Measurements from ENCODE around the gene DENND4C. TPM values are rescaled to one million over a fixed set of nuclear protein-coding genes. Genes with fewer than 3 reads are reported as not detected.
"Not testable (repeated sequence)": the region's sequence is repeated elsewhere in the genome, so short reads cannot be mapped to it uniquely, and the experiment has no call there.

Gene DENND4C
- total RNA-seq, 1 experiment from 2014 or later = 28.1 TPM

DNA sequence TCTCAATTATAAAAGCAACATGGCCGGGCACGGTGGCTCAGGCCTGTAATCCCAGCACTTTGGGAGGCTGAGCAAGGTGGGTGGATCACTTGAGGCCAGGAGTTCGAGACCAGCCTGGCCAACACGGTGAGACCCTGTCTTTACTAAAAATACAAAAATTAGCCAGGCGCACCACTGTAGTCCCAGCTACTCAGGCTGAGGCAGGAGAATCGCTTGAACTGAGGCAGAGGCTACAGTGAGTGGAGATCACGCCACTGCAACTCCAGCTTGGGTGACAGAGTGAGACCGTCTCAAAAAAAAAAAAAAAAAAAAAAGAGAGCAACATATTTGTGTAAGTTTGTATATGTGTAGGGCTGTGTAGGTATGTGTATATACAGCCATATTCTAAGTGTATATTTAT, 142.1 kb downstream of the DENND4C start:
- DNase-seq (ENCODE audit: low spot score) = no peak

DNA sequence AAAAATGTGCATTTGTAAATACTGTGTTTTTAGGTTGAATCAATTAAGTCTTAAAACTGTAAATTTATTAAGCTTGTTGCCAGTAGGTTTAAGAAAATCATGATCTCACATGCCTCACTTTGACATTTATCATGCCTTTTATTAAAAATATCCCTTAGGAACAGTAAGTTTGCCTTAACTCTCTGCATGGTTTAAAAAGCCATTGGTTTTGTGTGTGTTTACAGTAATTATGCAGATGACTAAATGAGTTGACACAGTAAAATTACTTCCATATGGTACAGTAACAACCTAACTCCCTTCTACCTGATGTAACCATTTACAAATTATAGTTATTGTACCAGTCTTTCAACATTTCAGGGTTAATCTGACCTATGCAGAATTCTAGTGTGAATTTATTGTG, 143.0 kb downstream of the DENND4C start:
- DNase-seq (ENCODE audit: low spot score) = peak; percentile 23

DNA sequence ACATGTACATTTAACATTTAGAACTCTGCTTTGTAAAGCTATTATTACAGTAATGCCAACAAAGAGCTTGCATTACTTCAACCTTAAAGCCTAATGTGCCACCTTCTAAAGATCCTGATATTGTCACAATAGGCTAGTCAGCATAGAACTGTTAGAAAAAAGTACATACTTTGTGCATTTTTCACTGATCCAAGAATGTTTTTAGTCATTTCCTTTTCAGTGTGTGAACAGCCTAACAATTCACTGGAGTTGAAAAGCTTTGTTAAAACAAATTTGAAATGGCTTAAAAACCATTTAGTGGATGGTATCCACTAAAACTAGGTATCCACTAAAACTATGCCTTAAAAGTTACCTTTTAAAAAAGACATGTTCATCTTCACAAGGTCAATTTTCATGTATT, 145.0 kb downstream of the DENND4C start:
- DNase-seq (ENCODE audit: low spot score) = no peak

DNA sequence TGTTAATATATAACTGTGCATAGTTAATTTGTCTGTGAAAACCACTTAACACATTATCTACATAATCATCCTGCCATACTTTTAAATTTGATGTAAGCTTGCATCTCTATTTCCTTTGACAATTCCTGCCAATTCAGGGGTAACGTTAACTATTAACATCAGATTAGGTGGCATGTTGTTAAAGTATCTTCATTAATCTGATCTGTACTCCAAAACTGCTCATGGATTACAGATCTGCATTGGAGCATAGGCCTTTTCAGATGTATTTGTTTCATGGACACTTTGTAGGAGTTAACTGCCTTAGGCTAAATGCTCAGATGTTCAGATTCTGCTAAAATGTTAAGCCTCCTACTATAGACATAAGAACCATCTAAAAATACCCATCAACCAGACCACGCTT, 146.4 kb downstream of the DENND4C start:
- no peak for DNase-seq (ENCODE audit: low spot score)

DNA sequence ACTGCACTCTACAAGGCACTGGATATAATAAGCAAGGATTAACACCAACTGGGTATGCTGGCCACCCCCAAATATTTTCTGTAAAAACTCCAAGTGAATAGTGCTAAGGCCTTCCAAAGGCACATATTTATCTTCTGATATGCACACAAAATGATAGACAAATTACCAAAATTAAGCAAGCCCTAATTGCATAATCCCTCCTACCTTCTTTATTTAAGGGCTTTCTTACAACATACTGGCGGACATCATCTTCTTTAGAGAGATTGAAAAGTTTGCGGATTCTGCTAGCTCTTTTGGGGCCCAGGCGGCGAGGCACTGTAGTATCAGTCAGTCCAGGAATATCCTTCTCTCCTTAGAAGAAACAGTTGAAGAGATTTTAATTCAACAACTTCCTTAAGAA, 147.7 kb downstream of the DENND4C start:
- DNase-seq (ENCODE audit: low spot score) = no peak

DNA sequence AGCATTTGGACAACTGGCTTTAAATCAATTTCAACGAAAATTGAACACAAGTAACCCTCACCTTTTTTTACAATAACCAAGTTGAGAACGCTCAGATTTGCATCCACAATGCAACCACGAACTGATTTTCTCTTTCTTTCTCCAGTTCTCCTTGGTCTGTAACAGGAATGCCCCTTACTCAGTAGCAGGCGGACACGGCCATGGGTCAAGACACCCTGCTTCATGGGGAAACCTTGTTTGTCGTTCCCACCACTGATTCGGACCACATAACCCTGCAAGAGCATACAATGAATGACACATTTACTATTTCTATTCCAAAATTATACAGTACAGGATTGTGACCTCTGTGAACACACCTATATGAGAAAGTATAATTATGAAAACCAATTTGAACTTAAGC, 148.2 kb downstream of the DENND4C start:
- DNase-seq (ENCODE audit: low spot score) = no peak

DNA sequence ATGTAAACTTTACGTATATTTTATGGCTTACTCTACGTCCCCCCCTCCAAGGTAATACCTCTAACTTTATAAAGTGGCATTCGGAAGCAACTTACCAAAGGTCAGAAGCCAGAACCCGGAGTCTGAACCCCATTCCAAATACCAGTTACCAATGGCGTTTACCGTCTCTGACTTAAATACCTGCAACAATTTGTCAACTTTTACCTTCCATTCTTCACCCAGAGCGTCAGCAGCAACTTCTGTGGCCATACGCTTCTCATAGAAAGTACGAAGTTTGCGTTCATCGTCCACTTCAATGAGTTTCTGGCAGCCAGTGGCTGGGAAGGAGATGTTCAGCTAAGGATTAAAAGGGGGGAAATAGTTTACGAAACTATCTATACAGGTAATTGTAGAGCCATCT, 148.8 kb downstream of the DENND4C start:
- DNase-seq (ENCODE audit: low spot score) = peak; percentile 55

DNA sequence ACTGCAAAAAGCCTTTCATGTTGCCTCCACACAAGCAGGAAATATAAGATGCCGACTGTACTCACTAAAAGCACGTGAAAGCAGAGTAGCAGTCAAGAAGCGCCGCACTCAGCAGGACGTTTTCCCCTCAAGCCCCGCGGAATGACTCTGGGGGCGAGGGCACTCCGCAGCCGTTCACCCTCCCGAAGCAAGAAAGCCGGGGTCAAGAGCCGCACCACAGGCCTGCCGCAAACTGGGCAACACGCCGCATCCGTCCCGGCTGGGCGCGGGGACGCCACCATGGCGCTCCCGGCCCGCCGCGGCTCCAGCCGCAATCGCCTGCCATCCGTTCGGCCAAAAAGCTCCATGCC, 149.2 kb downstream of the DENND4C start:
- DNase-seq (ENCODE audit: low spot score) = no peak

DNA sequence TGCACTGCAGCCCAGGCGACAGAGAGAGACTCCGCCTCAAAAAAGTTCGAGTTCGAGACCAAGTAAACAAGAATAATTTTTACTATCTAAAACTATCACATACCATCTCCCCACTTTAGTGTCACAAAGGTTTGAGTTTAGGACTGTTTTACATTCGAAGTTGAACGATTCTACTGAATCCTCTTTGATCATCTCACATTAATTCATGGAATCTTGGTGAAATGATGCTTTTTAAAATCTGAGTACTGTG, 150.3 kb downstream of the DENND4C start:
- DNase-seq (ENCODE audit: low spot score) = peak; percentile 18

DNA sequence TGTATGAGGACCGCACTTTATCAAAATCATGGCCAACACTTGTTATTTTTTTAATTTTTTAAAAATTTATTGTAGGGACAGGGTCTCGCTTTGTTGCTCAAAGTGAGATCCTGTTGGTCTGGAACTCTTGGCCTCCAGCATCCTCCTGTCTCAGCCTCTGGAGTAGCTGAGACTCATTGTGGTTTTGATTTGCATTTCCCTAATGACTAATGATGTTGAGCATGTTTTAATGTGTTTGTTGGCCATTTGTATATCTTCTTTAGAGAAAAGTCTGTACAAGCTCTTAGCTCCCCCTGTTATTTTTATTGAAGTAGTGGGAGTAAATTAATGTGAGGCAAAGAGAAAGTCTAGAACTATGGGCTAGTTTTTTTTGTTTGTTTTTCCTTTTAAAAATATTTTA, 151.2 kb downstream of the DENND4C start:
- no peak for DNase-seq (ENCODE audit: low spot score)

DNA sequence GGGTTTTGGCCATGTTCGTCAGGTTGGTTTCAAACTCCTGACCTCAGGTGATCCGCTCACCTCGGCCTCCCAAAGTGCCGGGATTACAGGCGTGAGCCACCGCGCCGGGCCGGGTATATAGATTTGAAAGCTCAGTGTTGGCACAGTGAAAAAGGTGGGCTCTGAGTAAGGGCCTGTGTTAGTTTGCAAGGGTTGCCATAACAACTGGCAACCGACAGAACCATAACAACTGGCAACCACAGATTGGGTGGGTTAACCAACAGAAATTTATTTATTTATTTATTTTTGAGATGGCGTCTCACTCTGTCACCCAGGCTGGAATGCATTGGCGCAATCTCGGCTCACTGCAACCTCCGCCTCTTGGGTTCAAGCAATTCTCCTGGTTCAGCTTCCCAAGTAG, 154.7 kb downstream of the DENND4C start:
- DNase-seq (ENCODE audit: low spot score) = not testable (repeated sequence)

DNA sequence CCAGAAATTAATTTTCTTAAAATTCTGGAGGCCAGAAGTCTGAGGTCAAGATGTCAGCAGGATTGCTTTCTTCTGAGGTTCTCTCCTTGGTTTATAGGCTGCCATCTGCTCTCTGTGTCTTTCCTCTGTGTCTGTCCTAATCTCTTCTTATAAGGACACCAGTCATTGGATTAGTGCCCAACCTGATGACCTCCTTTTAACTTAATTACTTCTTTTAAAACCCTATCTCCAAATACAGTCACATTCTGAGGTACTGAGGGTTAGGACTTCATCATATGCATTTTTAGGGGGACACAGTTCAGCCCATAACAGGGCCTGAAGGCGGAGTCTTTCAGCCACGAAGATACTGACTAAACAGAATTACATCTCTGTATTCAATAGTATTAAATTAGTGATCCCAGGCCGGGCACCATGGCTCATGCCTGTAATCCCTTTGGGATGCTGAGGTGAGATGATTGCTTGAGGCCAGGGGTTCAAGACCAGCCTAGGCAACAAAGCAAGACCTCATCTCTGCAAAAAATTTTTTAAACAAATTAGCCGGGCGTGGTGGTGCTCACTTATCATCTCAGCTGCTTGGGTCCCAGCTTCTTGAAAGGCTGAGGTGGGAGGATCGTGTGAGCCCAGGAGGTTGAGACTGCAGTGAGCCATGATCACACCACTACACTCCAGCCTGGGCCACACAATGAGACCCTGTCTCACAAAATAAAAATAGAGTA, 155.5 kb downstream of the DENND4C start:
- DNase-seq (ENCODE audit: low spot score) = no peak

DNA sequence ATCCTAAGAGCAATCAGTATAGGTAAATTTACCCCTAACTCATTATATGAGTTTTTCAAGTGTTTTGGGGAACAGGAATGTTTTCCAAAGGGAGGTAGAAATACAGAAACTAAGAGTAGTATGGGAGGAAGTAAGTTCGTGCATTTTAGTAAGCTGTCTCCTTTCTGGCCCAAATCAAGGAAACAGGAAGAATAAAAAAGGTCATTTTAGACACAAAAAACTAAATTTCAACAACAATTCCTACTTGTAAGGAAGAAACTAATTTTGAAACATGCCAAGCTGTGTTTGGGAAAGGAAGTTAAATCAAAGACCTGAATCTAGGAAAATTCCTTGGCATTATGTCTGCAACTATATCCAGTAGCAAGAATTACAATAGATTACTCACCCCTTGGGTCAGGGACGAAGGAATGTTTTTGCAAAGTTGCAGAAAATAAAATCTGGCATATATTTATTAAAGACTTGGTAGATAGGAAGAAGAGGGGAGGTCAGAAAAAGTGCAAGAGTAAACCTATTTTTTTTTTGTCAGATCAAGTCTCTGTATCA, 156.1 kb downstream of the DENND4C start:
- no peak for DNase-seq (ENCODE audit: low spot score)

DNA sequence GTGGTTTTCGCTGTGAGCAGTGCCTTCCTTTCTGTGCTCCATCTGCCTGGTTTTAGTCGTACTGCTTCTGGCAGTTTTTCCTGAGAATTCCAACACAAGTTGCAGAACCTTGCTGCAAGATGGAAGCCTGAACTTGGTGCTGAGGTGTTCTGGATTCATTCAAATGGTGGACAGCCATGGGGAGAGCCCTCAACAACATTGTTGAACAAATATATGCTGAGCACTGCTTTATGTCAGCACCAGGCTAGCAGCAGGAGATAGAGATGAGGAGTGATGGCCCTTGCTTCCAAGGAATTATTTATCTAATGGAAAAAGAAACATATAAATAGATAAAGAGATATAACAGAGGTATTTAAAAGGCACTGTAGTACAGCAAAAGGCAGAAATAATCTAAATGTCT, 156.8 kb downstream of the DENND4C start:
- DNase-seq (ENCODE audit: low spot score) = no peak

DNA sequence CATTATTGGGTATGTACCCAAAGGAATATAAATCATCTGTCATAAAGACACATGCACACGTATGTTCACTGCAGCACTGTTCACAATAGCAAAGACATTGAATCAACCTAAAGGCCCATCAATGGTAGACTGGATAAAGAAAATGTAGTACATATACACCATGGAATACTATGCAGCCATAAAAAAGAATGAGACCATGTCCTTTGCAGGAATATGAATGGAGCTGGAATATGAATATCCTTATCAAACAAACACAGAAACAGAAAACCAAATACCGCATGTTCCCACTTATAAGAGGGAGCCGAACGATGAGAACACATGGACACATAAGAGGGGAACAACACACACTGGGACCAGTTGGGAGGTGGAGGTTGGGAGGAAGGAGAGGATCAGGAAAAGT, 159.0 kb downstream of the DENND4C start:
- DNase-seq (ENCODE audit: low spot score) = not testable (repeated sequence)

DNA sequence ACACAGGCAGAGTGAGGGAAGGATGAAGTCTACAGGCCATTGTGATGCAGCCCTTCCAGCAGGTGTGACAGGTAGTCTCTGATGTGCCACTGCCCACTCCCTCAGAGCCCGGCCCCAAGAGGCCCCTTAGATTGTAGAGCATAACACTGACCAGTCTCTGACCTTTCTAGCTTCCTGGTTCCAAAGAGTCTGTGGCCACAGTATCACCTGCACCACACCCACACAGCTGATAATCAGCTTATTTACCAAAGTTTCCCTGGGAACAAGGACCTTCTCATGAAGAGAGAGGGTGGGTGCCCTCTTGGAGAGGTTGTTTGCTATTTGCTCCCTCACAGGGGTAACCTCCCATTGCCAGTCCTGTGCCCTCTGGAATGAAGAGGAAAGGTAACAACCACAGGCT, 167.4 kb downstream of the DENND4C start:
- DNase-seq (ENCODE audit: low spot score) = peak; percentile 68

DNA sequence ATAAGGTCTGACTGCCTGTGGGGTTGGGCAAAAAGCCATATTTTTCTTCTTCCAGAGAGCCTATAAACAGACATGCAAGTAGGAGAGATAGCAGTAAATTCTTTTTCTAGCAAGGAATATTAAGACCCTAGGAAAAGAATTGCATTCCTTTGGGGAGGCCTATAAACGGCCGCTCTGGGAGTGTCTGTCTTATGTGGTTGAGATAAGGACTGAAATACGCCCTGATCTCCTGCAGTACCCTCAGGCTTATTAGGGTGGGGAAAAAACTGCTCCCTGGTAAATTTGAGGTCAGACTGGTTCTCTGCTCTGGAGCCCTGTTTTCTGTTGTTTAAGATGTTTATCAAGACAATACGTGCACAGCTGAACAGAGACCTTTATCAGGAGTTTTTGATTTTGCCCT, 172.7 kb downstream of the DENND4C start:
- not testable (repeated sequence) for DNase-seq (ENCODE audit: low spot score)

DNA sequence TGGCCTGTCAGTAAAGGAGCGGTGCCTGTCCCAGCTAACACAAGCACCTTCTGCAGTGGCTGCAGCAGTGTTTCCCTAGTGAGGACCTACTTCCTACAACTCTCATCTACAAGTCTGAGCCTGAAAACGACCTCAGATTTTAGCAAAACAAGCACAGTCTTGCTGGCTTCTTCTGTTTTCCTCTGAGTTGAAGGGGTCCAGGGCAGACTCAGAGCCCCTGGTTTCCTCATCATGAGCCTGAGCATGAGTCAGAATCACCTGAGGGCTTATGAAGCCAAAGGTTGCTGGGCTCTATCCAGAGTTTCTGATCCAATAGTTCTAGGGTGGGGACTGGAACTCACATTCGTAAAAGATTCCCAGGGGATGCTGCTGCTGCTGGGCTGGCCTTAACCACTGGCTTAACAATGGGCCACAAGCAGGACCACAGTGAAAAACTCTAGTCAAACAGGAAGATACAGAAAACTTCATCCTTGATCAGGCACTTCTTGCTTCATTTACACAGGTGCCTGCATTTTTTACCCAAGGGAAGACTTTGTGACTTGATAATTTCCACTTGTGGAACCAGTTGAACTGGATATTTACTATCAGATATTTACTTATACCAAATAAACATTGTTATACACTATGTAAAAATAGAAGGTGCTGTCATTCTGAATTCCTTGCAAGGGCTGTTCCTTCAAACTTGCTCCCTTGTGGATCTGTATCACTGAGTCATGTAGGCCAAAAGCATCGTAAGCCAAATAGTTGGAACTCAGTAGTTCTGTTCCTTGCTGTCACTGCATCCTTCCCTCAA, 174.0 kb downstream of the DENND4C start:
- DNase-seq (ENCODE audit: low spot score) = peak; percentile 80

DNA sequence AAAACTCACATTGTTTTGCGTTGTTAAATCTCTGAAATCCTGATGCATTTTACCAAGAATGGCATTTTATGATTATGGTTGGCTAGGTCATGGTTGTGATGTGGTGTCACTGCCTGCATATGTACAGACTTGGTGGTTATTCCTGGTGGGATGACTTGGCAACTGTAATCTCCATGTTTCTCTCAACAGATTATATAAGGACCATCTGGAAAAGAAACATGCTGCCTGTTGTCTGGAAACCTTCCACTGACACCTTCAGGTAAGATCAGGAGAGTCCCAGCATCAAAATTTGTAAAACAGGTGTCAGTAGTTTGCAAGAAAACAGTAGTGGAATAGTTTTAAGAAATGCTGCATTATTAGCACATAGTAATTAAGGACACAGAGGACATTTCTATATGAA, 175.3 kb downstream of the DENND4C start:
- no peak for DNase-seq (ENCODE audit: low spot score)

DNA sequence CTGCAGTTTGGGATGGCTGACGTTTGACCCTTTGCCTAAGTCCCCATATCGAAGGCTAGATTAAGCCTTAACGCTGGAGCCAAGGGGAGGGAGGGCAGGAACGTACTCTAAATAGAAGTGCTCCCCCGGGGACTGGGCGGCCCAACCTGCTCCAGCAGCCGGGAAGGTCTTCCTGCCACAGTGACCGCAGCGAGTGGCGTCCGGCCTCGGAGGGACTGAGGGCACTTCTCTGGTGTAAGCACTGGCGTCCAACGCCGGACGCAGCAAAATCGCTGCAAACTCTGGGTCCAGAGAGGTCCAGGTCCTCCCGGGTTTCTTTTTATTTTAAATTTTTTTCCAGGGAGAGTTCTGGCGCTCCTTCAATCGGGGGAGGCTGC, 177.8 kb downstream of the DENND4C start:
- no peak for DNase-seq (ENCODE audit: low spot score)

DNA sequence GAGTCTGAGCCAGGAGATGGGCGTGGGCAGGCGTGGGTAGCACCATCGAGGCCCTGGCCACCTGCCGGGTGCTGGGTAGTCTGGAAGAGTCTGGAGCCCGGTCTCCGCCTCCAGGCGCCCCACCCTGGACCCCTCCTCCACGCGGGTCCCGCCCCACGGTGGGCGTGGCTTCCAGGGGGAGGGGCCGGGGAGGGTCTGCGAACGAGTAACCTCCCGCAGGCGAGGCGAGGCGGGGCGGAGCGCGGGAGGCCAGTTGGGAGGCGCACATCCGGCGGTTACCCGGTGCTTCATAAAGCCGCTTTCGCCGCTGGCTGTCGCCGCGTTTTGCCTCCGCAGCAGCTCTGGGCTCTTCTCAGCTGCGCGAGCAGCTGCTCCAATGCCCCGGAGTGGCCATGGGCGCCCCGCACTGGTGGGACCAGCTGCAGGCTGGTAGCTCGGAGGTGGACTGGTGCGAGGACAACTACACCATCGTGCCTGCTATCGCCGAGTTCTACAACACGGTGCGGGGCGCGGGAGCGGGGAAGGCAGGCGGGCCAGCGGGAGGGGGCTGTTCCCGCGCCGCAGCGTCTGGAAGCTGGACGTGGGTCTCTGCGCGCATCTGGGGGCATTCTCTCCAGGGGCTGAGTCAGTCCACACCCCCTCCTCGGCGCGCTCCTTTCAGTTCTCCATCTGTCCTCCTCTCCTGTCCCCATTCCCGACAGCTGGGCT, 178.4 kb downstream of the DENND4C start, which contains the start of gene ACER2:
TSS of gene ACER2 (plus strand) at position 317 of the 708 bp plus-strand sequence. CDS start at position 393, 76 bp downstream.
- DNase-seq (ENCODE audit: low spot score) = peak; percentile 88

DNA sequence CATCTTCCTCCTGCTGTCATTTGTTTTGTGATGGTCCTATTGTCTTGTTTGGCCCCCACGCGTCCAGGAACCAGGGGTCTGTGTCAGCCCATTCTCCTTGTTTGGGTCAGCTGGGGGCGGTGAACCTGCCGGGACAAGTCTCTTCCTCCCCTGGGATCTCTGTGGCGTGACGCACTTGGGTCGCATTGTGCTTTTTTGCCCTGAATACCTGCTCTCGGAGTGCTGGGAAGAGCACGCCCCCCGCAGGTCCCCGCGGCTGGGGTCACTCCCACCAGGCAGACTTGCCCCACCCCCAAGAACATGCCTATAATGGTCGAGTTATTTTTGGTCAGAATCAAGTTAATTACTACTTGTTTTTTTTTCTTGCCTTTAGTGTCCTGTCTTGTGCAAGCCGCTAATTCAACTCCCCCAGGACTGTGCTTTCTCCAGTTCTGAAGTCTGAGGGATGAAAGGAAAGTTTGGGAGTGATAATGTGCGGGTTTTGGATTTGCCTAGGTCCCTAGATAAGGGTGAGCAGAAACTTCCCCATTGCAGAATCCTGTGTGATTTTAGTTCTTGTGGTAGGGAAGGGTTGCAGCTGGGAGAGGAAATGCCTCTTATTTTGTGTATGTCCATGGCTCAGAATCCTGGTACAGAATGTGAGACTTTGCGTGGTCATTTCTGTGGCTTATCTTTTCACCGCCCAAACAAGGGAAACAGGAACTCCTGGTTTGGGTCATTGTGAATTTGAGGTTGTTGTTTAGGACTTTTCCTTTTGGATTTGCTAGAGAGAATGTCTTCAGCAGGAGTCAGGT, 179.1 kb downstream of the DENND4C start:
- peak; percentile 30 for DNase-seq (ENCODE audit: low spot score)

All from HT-29 (cell line).